ENCODE results near the gene EEF1AKMT4. TPM values are rescaled to one million over a fixed set of nuclear protein-coding genes. Genes with fewer than 3 reads are reported as not detected.

The EEF1AKMT4 gene
- total and polyA plus RNA-seq, 2 of the 4 experiments (the other 2 are of a cell fraction), result 2.9 to 3.6 TPM

- no peak overlapping the region for H2AFZ ChIP-seq (replicated peaks; ENCODE audit: low read length, poor library complexity)
- WGBS, 2 experiments (ENCODE audit: extremely low coverage in 2 of 2, insufficient read length in 1 of 2), result 75% methylated on average over 2 of the region's 11 CpGs; no CpG with 5 or more reads in 1 of the 2 experiments
Measured at GRCh38 chr3:184209146-184209923, 40.1 kb upstream of the EEF1AKMT4 start.

More at GRCh38 chr3:184209146-184209923, 40.1 kb upstream of the EEF1AKMT4 start:
- Histone ChIP-seq H2AK9ac (replicated peaks; ENCODE audit: low read depth, low read length, poor library complexity) (no peak overlapping the region), H3K36me3 (ENCODE audit: control insufficient read depth, insufficient read depth, low read length) (no peaks in the 10 kb centered on the region), H2BK5ac (ENCODE audit: low read depth, low read length, poor library complexity, severe bottlenecking) (no peak overlapping the region), H3K4ac (ENCODE audit: low read depth, low read length) (no peak overlapping the region), H3K4me2 (ENCODE audit: low read depth, low read length) (no peak overlapping the region), H3K23ac (ENCODE audit: low read depth, low read length) (no peak overlapping the region), H3K14ac (replicated peaks; ENCODE audit: low read depth, low read length) (no peak overlapping the region), H3K9me1 (ENCODE audit: insufficient read depth, low read length) (no peaks in the 10 kb centered on the region), H4K20me1 (ENCODE audit: insufficient read depth, low read length) (no peaks in the 10 kb centered on the region), H3K4me3 (ENCODE audit: insufficient read depth, low read depth, low read length) (no peak overlapping the region), H2BK20ac (ENCODE audit: low read depth, low read length) (no peak overlapping the region), H3K27ac (ENCODE audit: insufficient read depth, low read length) (no peak overlapping the region), H4K91ac (ENCODE audit: insufficient read depth, low read depth, low read length) (no peak overlapping the region), H3K4me1 (ENCODE audit: control insufficient read depth, insufficient read depth, low read length) (no peaks in the 10 kb centered on the region), H3K79me1 (ENCODE audit: low read depth in 1 of 2, low read length in 2 of 2) (no peaks in the 10 kb centered on the region), H4K8ac (ENCODE audit: low read depth in 2 of 2, low read length in 2 of 2) (no peak overlapping the region), H2AK5ac (ENCODE audit: low read depth, low read length) (no peak overlapping the region), H3K9ac (ENCODE audit: low read depth, low read length) (no peak overlapping the region), H3K18ac (ENCODE audit: low read depth, low read length) (no peak overlapping the region), H4K5ac (ENCODE audit: low read depth, low read length) (no peak overlapping the region), H3K56ac (ENCODE audit: extremely low read depth, insufficient read depth, low read length) (no peak overlapping the region), H3K9me3 (ENCODE audit: control insufficient read depth, insufficient read depth, low read length) (no peaks in the 10 kb centered on the region), H2BK15ac (ENCODE audit: low read depth, low read length) (no peak overlapping the region), H3K27me3 (ENCODE audit: control insufficient read depth, insufficient read depth, low read length) (peaks cover 20% of the 10 kb centered on the region), H2BK120ac (ENCODE audit: low read depth, low read length) (no peak overlapping the region)
- TF ChIP-seq CEBPB (IDR thresholded peaks at IDR 0.05; ENCODE audit: low read depth, low read length) (no peak), POLR2A (IDR thresholded peaks at IDR 0.05; ENCODE audit: low read depth, low read length) (no peak), RAD21 (IDR thresholded peaks at IDR 0.05; ENCODE audit: low read length) (no peak), RFX5 (IDR thresholded peaks at IDR 0.05; ENCODE audit: low read depth, low read length) (no peak), MAFK (IDR thresholded peaks at IDR 0.05; ENCODE audit: low read depth, low read length) (no peak), BHLHE40 (IDR thresholded peaks at IDR 0.05; ENCODE audit: low read depth, low read length) (no peak), FOS (IDR thresholded peaks at IDR 0.05; ENCODE audit: low read depth, low read length) (no peak), CHD1 (IDR thresholded peaks at IDR 0.05; ENCODE audit: low read depth, low read length) (no peak), MXI1 (IDR thresholded peaks at IDR 0.05; ENCODE audit: borderline replicate concordance, low read depth, low read length) (no peak), NFE2L2 (IDR thresholded peaks at IDR 0.05; ENCODE audit: low read depth, low read length) (no peak), SMC3 (IDR thresholded peaks at IDR 0.05; ENCODE audit: low read depth, low read length) (no peak), MAZ (IDR thresholded peaks at IDR 0.05; ENCODE audit: borderline replicate concordance, low read depth, low read length) (no peak), USF2 (IDR thresholded peaks at IDR 0.05; ENCODE audit: low read depth, low read length) (no peak), ELK1 (IDR thresholded peaks at IDR 0.05; ENCODE audit: borderline replicate concordance, low read depth, low read length) (no peak), RCOR1 (IDR thresholded peaks at IDR 0.05; ENCODE audit: insufficient replicate concordance, low read length) (no peak)
- TF ChIP-seq, protein P1, sequence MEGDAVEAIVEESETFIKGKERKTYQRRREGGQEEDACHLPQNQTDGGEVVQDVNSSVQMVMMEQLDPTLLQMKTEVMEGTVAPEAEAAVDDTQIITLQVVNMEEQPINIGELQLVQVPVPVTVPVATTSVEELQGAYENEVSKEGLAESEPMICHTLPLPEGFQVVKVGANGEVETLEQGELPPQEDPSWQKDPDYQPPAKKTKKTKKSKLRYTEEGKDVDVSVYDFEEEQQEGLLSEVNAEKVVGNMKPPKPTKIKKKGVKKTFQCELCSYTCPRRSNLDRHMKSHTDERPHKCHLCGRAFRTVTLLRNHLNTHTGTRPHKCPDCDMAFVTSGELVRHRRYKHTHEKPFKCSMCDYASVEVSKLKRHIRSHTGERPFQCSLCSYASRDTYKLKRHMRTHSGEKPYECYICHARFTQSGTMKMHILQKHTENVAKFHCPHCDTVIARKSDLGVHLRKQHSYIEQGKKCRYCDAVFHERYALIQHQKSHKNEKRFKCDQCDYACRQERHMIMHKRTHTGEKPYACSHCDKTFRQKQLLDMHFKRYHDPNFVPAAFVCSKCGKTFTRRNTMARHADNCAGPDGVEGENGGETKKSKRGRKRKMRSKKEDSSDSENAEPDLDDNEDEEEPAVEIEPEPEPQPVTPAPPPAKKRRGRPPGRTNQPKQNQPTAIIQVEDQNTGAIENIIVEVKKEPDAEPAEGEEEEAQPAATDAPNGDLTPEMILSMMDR (conservative IDR thresholded peaks at IDR 0.05; ENCODE audit: low read depth, low read length), result no peak
- intact Hi-C loops (cut with micrococcal nuclease), result no loop called here
- CTCF ChIA-PET, result no interaction called here
- POLR2A ChIA-PET (ENCODE audit: unreplicated experiment), result no interaction called here
- BruUV-seq (replicated peaks), result no TSS peak
- dilution Hi-C loops (cut with HindIII; ENCODE audit: low sequenced_read_pairs, unreplicated experiment), result no loop called here
- no peak for DNase-seq
- in situ Hi-C loops (cut with MboI; ENCODE audit: low sequenced_read_pairs), result no loop called here
- ATAC-seq (ENCODE audit: low read depth), result no peak

All from IMR-90 (cell line).